Middle frontal gyrus (tissue), 1 donor: ENCODE results near the gene DGKB.

Source experiments
- DNase-seq: peaks from one replicate; pipeline ENCODE4 v3.0.0-alpha.2; 2015; ENCODE audit warnings: low spot score; ENCODE audit errors: extremely low spot score

The DGKB gene

DNA sequence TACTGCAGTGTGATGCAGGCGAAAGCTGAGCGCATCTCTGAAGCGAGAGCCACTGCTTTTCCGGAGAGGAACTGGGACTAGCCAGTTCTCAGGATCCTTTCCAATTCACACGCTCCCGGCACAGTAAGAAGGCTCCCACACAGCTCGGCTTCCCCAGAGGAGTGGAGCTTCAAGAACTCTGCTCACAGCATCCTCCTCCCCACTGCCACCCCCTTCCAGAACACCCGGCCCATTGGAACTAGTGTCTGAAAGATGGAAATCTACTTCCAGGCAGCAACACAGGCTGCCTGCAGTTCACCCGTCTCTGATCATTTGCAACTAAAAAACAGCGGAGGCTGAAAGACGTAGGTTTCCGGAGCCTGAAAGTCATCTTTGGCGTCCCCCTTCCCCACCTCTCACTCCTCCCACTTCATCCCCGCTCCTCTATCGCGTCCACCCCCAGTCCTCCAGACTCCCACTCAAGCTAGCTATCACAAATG is at the start of gene DGKB:
Gene DGKB (minus strand): TSS at position 163 of the 479 bp plus-strand sequence.
- DNase-seq: peak; percentile 15

- DNase-seq: no peak
These were observed 47.5 kb upstream of the DGKB start for GRCh38 chr7:14950013-14950412.

GRCh38 chr7:14938181-14938580 is 35.6 kb upstream of the DGKB start:
- no peak for DNase-seq

- no peak for DNase-seq
These were observed 35.0 kb upstream of the DGKB start for GRCh38 chr7:14937581-14937980.

DNA sequence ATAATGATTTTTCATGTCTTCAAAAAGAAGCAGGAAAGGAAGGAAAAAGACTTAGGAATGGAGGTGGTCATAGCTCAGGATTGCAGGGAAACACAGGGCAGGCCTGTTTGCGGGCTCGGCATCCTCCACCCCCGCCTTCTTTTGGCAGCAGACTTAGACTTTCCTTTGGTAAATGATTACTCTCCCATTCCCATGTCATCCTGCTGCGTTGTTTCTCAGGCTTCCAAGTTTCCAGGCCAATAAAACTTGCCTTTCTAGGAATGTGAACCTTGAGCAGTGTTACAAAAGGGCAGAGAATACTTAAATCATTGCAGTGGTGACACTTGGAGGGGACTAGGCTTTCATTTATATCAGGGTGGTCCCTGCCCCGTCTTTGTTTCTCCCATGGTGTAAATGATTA is 34.0 kb upstream of the DGKB start:
- no peak for DNase-seq

DNA sequence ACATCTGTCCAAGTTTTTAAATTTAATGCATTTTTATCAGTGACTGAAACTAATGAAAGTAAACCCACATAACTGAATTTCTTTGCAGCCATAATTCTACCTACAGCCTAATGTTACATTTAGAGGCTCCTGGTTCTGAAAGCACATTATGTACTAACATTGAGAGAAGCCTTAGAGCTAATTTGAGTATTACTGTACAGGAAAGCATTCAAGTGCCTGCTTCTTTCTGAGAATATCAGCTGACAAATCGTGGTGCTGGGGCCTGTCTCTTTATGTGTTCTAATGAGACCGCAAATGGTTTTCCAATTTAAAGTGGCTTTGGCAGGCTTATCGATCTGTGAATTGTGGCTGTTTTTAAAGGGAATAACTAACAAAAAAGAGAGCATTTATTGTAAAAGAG is 32.3 kb upstream of the DGKB start:
- DNase-seq: no peak

DNA sequence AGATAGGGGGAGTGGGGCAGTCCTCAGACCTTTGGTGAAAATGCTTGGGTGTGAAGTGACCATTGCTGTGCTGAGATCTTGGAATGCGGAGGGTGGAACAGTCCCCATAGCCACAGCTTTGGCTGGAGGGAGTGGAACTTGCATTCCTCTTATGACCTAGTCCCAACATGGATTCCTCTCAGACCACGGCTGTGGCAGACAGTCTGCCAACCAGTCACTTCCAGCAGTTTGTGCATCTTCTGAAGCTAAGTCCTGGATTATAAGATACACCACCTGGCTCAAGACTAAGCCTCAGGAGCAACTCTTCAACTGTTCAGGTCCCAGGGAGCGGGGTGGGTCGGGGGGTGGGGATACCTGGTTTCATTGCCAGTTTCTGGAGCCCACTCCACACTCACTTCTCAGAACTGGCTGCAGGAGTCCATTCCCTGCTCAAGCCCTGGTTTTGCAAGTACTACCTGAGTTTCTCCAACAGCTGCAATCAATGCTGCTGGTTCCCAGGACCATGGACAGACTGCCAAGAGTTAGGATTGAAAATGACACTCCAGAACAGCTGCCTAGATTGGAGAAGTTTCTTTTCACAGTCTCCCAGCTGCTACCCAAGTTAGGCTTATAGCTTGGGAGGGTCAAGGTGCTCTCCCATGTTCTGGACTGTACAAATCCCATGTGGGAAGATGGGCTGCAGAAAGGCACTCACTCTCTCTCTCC is 29.1 kb upstream of the DGKB start:
- DNase-seq: no peak

GRCh38 chr7:14924398-14924797 is 21.8 kb upstream of the DGKB start:
- no peak for DNase-seq

GRCh38 chr7:14911077-14911476 is 8.5 kb upstream of the DGKB start:
- no peak for DNase-seq

GRCh38 chr7:14908697-14909096 is 6.1 kb upstream of the DGKB start:
- no peak for DNase-seq

DNA sequence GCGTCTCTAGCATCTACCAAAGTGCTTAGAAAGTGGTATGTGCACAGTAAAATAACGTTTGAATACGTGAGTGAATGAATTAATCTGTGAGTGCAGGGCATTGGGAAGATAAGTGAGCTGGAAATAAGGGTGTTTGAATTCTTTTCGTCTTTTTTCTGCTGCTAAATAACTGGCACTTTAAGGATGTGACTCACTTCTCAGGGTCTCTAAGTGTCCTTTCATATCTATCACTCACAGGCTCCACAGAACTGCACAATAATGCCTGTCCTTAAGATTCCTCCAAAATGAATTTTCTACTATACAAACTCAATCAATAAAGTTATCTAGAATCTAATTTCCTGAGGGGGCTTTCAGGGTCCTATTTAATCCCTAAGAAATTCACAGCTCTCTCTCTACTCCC is 3.2 kb upstream of the DGKB start:
- DNase-seq: no peak

- no peak for DNase-seq
These were observed 2.5 kb downstream of the DGKB start for GRCh38 chr7:14900051-14900450.

DNA sequence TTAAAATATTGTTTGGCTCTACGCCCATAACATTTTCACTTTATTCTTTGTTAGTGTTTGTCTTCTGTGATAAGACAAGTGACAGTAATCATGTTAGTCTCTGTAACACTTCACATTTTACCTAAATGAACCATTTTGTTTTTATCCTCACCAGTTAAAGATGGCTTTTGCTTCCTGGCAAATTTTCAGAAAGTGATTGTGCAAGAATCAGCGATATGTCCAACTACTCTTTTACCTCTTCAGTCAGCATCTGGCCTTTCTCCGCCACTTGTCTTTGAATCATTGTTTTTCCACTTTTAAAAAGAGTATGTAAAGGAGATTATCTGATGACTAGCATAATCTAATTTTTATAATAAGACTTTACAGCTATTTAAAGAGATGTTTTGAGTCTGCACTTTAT is 3.5 kb downstream of the DGKB start:
- no peak for DNase-seq

DNA sequence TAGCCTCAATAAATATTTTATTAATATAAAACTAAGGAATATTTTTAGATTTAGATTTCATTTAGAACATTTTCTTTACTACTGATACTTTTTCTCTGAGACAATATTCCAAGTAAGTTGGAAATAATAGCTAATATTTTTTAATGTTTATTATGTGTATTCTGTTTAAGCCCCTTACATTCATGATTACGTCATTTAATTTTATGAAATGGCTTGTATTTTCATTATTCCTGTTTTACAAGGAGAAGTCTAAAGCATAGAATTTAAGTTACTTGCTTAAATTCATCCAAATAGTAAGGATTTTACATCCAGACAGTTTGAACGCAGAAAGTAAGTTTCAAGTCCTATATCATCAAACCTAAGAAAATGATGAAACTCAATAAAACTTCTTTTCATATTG is 6.1 kb downstream of the DGKB start:
- no peak for DNase-seq

DNA sequence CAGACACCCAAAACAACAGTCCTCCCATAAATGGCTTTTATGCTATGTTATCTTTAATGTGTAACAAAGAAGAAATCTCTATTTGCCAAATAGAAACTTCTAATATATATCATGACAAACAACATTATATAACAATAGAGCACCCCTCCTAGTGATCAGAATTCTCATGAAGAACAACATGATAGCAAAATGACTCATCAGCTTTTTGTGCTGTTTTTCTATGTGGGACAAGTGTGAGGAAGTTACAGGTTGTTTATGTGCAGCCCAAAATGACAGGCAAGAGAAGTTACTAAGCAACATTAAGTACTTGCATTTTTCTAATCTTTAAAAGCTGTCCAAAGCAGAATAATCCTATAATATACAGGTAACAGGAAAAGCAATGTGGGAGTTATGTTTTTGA is 7.7 kb downstream of the DGKB start:
- DNase-seq: no peak

GRCh38 chr7:14892961-14893360 is 9.6 kb downstream of the DGKB start:
- no peak for DNase-seq

DNA sequence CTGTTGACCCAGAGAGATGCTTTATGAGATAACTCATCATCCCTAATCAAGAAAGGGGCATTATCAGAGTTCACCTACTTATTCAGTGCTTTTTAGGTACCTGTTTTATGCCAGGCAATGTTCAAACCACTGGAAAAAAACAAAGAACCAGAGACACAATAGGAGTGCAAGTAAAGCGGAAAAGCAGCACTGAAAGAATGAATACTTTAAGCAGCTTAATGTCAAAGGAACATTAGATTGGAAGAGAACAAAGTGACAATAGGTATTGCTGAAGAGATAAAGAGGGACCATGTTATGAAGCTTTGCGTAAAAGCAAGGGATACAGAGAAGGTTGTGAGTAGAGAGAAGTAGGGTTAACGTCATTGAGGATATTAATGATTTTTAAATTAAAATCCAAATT is 11.3 kb downstream of the DGKB start:
- no peak for DNase-seq

GRCh38 chr7:14888962-14889361 is 13.6 kb downstream of the DGKB start:
- no peak for DNase-seq

- DNase-seq: no peak
These were observed 16.0 kb downstream of the DGKB start for GRCh38 chr7:14886533-14886932.

DNA sequence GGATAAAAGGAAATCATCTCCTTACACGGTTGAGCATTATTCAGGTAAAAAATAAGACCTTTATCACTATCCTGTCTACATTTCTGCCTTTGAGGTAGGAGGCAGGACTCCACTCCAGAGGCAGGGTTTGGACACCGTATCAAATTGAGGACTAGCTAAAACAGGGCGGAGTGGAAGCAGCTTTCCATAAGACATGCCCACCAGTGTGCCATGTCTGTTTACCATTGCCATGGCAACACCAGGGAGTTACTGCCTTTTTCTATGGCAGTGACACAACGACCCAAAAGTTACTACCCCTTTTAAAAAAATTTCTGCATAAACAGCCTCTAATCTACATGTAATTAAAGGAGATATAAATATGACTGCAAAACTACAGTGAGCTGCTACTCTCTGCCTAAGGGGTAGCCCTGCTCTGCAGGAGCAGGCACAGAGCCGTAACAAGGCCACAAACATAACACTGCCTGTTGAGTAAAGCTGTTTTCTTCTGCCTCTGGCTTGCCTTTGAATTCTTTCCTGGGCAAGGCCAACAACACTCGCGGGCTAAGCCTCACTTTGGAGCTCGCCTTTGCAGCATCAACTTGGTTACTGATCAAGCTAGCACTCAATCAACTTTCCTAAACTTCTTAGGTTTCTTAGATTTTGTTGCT is 26.5 kb downstream of the DGKB start:
- DNase-seq: no peak

- no peak for DNase-seq
These were observed 30.7 kb downstream of the DGKB start for GRCh38 chr7:14871880-14872279.

DNA sequence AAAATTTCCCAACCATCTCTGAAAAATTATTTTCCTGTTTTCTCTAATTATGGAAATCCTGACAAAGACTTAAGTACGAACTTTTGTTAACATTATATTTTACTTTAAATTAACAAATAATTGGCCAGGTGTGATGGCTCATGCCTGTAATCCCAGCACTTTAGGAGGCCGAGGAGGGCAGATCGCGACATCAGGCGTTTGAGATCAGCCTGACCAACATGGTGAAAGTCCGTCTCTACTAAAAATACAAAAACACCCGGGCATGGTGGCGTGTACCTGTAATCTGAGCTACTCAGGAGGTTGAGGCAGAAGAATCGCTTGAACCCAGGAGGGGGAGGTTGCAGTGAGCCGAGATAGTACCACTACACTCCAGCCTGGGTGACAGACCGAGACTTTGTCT is 32.2 kb downstream of the DGKB start:
- no peak for DNase-seq

DNA sequence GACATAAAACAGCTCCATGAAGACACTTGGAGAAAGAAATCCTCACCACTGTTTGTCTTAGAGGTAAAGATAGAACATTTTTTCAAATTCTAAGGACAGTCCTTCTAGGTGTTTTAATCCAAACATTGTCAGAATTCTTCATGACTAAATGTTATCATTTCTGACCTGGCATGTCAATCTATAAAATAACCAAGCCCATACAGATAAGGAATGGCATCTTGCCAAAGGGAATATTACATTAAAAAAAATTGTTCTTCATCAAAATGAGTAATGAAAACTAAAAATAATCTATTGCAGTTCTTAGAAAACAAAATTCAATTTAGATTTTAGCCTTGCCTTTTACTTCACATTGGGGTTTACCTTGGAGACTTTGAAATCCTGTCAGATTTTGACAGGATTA is 33.6 kb downstream of the DGKB start:
- no peak for DNase-seq
